ENCODE results near the gene ASPA.

DNA sequence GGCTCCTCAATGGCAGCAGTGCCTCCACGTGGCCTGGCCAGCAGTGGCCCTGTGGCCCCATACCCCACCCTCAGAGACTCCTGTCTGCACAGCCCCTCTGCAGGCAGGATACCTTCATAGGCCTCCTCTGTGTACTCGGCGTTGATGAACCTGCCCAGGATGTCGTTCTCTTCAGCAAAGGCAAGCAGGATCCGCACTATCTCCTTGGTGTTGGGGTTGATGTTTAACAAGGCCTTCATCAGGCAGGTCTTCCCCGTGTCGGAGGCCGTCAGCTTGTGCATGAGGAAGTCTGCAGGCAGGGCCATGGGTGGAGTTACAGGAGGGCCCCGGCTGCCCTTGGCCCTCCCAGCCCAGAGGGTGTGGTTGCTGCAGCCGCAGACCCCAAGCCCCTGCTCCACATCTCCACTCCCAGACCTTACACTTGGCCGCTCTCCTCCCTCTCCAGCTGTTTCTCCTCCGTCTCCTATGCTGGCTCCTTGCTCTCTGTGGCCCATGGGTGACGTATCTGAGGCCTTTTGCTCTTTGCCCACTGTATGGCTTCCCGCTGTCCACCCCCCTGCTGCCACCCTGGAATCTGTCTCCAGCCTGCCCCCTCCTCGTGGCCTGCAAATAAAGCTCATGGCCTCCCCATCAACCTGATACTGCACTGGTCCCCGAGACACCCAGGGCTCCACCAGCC is 66.8 kb downstream of the ASPA start:
- TF ChIP-seq, protein P1, sequence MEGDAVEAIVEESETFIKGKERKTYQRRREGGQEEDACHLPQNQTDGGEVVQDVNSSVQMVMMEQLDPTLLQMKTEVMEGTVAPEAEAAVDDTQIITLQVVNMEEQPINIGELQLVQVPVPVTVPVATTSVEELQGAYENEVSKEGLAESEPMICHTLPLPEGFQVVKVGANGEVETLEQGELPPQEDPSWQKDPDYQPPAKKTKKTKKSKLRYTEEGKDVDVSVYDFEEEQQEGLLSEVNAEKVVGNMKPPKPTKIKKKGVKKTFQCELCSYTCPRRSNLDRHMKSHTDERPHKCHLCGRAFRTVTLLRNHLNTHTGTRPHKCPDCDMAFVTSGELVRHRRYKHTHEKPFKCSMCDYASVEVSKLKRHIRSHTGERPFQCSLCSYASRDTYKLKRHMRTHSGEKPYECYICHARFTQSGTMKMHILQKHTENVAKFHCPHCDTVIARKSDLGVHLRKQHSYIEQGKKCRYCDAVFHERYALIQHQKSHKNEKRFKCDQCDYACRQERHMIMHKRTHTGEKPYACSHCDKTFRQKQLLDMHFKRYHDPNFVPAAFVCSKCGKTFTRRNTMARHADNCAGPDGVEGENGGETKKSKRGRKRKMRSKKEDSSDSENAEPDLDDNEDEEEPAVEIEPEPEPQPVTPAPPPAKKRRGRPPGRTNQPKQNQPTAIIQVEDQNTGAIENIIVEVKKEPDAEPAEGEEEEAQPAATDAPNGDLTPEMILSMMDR (IDR thresholded peaks at IDR 0.05; ENCODE audit: low read depth, low read length) = no peak
- TF ChIP-seq POLR2A (IDR thresholded peaks at IDR 0.05; ENCODE audit: extremely low read depth, insufficient read length) = no peak
- TF ChIP-seq, protein P2, sequence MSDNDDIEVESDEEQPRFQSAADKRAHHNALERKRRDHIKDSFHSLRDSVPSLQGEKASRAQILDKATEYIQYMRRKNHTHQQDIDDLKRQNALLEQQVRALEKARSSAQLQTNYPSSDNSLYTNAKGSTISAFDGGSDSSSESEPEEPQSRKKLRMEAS (IDR thresholded peaks at IDR 0.05; ENCODE audit: low read depth, low read length) = no peak

Data from NB4 (cell line).